GM12878 (cell line): ENCODE measurements around the gene PRDX1. TPM values are rescaled to one million over a fixed set of nuclear protein-coding genes. Genes with fewer than 3 reads are reported as not detected.

Source experiments
- BCL11A ChIP-seq: IDR thresholded peaks from 2 replicates; pipeline ENCODE4 v1.6.1; 2011; ENCODE audit warnings: low read depth, low read length
- EED ChIP-seq: sonication (generic); IDR thresholded peaks from 2 replicates; pipeline ENCODE4 v1.6.1; 2016; ENCODE audit warnings: antibody characterized with exemption, low read depth
- ETV6 ChIP-seq, 2 experiments: fragments of 450-650 bp in 1 of 2; IDR thresholded peaks in 1 of 2; conservative IDR thresholded peaks in 1 of 2; 2 replicates each; pipeline ENCODE4 v1.6.1; 2014; ENCODE audit warnings: antibody characterized with exemption in 1 of 2, borderline replicate concordance in 1 of 2, low read depth in 1 of 2, mild to moderate bottlenecking in 1 of 2, moderate library complexity in 1 of 2
- FOXM1 ChIP-seq: IDR thresholded peaks from 2 replicates; pipeline ENCODE4 v1.6.1; 2012; ENCODE audit warnings: low read depth, mild to moderate bottlenecking, inconsistent platforms, low read length, moderate library complexity
- IKZF1 ChIP-seq: fragments of 450-650 bp; conservative IDR thresholded peaks from 2 replicates; pipeline ENCODE4 v1.6.1; 2017; ENCODE audit warnings: antibody characterized with exemption, mild to moderate bottlenecking
- KDM1A ChIP-seq: fragments of 200-600 bp; sonication (generic); IDR thresholded peaks from 2 replicates; pipeline ENCODE4 v1.6.1; 2016; ENCODE audit warnings: borderline replicate concordance
- POU2F2 ChIP-seq: IDR thresholded peaks from 3 replicates; pipeline ENCODE4 v1.6.1; 2011; ENCODE audit warnings: low read depth, mild to moderate bottlenecking, low read length, borderline replicate concordance
- RAD21 ChIP-seq: IDR thresholded peaks from 2 replicates; pipeline ENCODE4 v1.6.1; 2011; ENCODE audit warnings: mild to moderate bottlenecking, low read depth, low read length, moderate library complexity; ENCODE audit not compliant: insufficient read depth
- RAD51 ChIP-seq: fragments of 450-650 bp; IDR thresholded peaks from 2 replicates; pipeline ENCODE4 v1.6.1; 2016; ENCODE audit warnings: moderate library complexity, mild to moderate bottlenecking, inconsistent platforms
- SREBF2 ChIP-seq: IDR thresholded peaks from 2 replicates; pipeline ENCODE4 v1.6.1; 2012; ENCODE audit warnings: mild to moderate bottlenecking, low read length
- TBL1XR1 ChIP-seq: IDR thresholded peaks from 2 replicates; pipeline ENCODE4 v1.6.1; 2012; ENCODE audit warnings: low read depth, low read length, improper control_type of control experiment
- TCF7 ChIP-seq: IDR thresholded peaks from 2 replicates; pipeline ENCODE4 v1.6.1; 2014; ENCODE audit warnings: antibody characterized with exemption, borderline replicate concordance
- polyA plus RNA-seq, 11 experiments: library from polyadenylated mRNA; depleted of rRNA in 4 of 11; unstranded in 6 of 11; stranded (reverse) in 5 of 11; fragments of >200 nt; fragmentation: Nextera tagmentation in 4 of 11; fragmentation: Illumina TruSeq in 1 of 11; extraction: Ambion mirVana in 4 of 11; extraction: Trizol in 1 of 11; gene quantifications; 1 replicate in 1 of 11; 2 replicates in 10 of 11; pipeline versions ENCODE4 v1.2.1 to v1.2.3, GENCODE V29; 2011 to 2016; ENCODE audit warnings: inconsistent platforms in 2 of 11, missing spikeins in 2 of 11, low read depth in 1 of 11
- total RNA-seq, 4 experiments: library from RNA; depleted of rRNA in 3 of 4; stranded (reverse); fragments of >200 nt in 3 of 4; fragmentation: Illumina TruSeq in 1 of 4; extraction: Trizol in 1 of 4; gene quantifications; 2 replicates each; pipeline versions ENCODE4 v1.2.1 to v1.2.3, GENCODE V29; 2013 to 2021
- TF ChIP-seq, protein P1 (sequence below): fragments of 450-650 bp; IDR thresholded peaks from 2 replicates; pipeline ENCODE4 v1.6.1; 2017; ENCODE audit warnings: low read depth, mild to moderate bottlenecking, moderate library complexity
- TF ChIP-seq, protein P2 (sequence below): IDR thresholded peaks from 2 replicates; pipeline ENCODE4 v1.6.1; 2012; ENCODE audit warnings: low read depth, low read length, improper control_type of control experiment
- TF ChIP-seq, protein P3 (sequence below): fragments of 450-650 bp; IDR thresholded peaks from 2 replicates; pipeline ENCODE4 v1.6.1; 2018; ENCODE audit warnings: borderline replicate concordance, mild to moderate bottlenecking; ENCODE audit not compliant: partially characterized antibody
- TF ChIP-seq, protein P4 (sequence below): IDR thresholded peaks from 2 replicates; pipeline ENCODE4 v1.6.1; 2012; ENCODE audit warnings: low read depth, low read length, improper control_type of control experiment
- TF ChIP-seq, protein P5 (sequence below): fragments of 450-650 bp; IDR thresholded peaks from 2 replicates; pipeline ENCODE4 v1.6.1; 2014; ENCODE audit warnings: mild to moderate bottlenecking
- TF ChIP-seq, protein P6 (sequence below): fragments of 450-650 bp; formaldehyde crosslinking; IDR thresholded peaks from 2 replicates; pipeline ENCODE4 v1.5.0; 2022; ENCODE audit warnings: mild to moderate bottlenecking, missing genetic modification characterization

PRDX1 gene
- total and polyA plus RNA-seq, 10 of the 15 experiments (the other 5 are each of a cell fraction or from before 2014, with no cell fraction given), result 659 to 1,775 (median 811) TPM

DNA sequence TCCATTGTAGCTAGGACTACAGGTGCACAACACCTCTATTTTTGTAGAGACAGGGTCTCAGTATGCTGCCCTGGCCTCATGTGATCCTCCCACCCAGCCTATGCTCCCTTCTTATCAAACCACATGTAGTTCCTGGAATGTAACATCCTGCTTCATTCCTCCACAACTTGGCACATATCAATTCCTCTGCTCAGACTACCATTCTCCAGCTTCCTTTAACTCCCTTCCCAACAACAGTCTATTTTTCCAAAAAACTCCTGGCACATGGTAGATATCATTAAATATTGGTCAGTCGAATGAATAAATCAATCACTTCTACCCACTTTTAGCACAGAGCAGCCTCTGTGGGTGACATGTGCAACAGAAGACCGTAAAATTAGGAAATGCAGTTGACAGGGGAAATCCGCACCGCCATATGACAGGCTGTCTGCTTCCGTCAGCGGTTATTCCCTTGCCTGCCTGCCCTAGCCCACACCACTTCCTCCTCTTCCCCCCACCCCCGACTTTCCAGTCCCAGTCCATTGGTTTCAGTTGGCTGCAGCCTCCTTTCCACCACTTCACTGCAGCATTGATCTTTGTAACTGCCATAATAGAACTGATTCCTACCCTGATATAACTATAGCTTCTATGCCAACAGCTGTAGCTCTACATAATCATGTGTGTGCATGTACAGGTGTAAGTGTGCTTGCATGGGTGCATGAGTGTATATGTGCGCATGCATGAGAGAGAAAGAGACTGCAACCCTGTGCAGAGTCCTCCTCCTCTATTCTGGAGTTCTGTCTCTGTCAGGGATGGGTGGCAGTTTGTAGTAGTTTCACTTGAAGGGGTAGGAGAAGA, 22.1 kb upstream of the PRDX1 start (continued):
- TF ChIP-seq, protein P1, sequence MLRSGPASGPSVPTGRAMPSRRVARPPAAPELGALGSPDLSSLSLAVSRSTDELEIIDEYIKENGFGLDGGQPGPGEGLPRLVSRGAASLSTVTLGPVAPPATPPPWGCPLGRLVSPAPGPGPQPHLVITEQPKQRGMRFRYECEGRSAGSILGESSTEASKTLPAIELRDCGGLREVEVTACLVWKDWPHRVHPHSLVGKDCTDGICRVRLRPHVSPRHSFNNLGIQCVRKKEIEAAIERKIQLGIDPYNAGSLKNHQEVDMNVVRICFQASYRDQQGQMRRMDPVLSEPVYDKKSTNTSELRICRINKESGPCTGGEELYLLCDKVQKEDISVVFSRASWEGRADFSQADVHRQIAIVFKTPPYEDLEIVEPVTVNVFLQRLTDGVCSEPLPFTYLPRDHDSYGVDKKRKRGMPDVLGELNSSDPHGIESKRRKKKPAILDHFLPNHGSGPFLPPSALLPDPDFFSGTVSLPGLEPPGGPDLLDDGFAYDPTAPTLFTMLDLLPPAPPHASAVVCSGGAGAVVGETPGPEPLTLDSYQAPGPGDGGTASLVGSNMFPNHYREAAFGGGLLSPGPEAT, result peak; percentile 98
- peak; percentile 88; the same call in 1 of the 2 replicates for TF ChIP-seq TBL1XR1
- TF ChIP-seq, protein P2, sequence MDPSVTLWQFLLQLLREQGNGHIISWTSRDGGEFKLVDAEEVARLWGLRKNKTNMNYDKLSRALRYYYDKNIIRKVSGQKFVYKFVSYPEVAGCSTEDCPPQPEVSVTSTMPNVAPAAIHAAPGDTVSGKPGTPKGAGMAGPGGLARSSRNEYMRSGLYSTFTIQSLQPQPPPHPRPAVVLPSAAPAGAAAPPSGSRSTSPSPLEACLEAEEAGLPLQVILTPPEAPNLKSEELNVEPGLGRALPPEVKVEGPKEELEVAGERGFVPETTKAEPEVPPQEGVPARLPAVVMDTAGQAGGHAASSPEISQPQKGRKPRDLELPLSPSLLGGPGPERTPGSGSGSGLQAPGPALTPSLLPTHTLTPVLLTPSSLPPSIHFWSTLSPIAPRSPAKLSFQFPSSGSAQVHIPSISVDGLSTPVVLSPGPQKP, result no peak
- peak; percentile 87 for TF ChIP-seq BCL11A
- TF ChIP-seq SREBF2, result no peak
- peak; percentile 99 for TF ChIP-seq IKZF1
- TF ChIP-seq ETV6 (conservative IDR thresholded peaks at IDR 0.05 in 1 of 2, IDR thresholded peaks at IDR 0.05 in 1 of 2; ENCODE audit: borderline replicate concordance in 1 of 2, low read depth in 1 of 2), result peak in 1 of 2 experiments; percentile 99; a peak in 2 of 4 replicates
- TF ChIP-seq, protein P3, sequence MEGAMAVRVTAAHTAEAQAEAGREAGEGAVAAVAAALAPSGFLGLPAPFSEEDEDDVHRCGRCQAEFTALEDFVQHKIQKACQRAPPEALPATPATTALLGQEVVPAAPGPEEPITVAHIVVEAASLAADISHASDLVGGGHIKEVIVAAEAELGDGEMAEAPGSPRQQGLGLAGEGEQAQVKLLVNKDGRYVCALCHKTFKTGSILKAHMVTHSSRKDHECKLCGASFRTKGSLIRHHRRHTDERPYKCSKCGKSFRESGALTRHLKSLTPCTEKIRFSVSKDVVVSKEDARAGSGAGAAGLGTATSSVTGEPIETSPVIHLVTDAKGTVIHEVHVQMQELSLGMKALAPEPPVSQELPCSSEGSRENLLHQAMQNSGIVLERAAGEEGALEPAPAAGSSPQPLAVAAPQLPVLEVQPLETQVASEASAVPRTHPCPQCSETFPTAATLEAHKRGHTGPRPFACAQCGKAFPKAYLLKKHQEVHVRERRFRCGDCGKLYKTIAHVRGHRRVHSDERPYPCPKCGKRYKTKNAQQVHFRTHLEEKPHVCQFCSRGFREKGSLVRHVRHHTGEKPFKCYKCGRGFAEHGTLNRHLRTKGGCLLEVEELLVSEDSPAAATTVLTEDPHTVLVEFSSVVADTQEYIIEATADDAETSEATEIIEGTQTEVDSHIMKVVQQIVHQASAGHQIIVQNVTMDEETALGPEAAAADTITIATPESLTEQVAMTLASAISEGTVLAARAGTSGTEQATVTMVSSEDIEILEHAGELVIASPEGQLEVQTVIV, result no peak
- no peak for TF ChIP-seq KDM1A
- TF ChIP-seq, protein P4, sequence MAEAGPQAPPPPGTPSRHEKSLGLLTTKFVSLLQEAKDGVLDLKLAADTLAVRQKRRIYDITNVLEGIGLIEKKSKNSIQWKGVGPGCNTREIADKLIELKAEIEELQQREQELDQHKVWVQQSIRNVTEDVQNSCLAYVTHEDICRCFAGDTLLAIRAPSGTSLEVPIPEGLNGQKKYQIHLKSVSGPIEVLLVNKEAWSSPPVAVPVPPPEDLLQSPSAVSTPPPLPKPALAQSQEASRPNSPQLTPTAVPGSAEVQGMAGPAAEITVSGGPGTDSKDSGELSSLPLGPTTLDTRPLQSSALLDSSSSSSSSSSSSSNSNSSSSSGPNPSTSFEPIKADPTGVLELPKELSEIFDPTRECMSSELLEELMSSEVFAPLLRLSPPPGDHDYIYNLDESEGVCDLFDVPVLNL, result no peak
- TF ChIP-seq, protein P5, sequence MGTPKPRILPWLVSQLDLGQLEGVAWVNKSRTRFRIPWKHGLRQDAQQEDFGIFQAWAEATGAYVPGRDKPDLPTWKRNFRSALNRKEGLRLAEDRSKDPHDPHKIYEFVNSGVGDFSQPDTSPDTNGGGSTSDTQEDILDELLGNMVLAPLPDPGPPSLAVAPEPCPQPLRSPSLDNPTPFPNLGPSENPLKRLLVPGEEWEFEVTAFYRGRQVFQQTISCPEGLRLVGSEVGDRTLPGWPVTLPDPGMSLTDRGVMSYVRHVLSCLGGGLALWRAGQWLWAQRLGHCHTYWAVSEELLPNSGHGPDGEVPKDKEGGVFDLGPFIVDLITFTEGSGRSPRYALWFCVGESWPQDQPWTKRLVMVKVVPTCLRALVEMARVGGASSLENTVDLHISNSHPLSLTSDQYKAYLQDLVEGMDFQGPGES, result no peak
- peak; percentile 100 for TF ChIP-seq EED
- TF ChIP-seq FOXM1, result peak; percentile 95
- no peak for TF ChIP-seq TCF7
- TF ChIP-seq, protein P6, sequence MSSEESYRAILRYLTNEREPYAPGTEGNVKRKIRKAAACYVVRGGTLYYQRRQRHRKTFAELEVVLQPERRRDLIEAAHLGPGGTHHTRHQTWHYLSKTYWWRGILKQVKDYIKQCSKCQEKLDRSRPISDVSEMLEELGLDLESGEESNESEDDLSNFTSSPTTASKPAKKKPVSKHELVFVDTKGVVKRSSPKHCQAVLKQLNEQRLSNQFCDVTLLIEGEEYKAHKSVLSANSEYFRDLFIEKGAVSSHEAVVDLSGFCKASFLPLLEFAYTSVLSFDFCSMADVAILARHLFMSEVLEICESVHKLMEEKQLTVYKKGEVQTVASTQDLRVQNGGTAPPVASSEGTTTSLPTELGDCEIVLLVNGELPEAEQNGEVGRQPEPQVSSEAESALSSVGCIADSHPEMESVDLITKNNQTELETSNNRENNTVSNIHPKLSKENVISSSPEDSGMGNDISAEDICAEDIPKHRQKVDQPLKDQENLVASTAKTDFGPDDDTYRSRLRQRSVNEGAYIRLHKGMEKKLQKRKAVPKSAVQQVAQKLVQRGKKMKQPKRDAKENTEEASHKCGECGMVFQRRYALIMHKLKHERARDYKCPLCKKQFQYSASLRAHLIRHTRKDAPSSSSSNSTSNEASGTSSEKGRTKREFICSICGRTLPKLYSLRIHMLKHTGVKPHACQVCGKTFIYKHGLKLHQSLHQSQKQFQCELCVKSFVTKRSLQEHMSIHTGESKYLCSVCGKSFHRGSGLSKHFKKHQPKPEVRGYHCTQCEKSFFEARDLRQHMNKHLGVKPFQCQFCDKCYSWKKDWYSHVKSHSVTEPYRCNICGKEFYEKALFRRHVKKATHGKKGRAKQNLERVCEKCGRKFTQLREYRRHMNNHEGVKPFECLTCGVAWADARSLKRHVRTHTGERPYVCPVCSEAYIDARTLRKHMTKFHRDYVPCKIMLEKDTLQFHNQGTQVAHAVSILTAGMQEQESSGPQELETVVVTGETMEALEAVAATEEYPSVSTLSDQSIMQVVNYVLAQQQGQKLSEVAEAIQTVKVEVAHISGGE (CRISPR knock-in tag), result no peak
- peak; percentile 64; the same call in 1 of the 2 replicates for TF ChIP-seq RAD51
- no peak for TF ChIP-seq RAD21
- peak; percentile 57; the same call in 1 of the 3 replicates for TF ChIP-seq POU2F2
